CD4-positive, CD25-positive, alpha-beta regulatory T cell (primary cell): ENCODE results near the gene RAI14. TPM values are rescaled to one million over a fixed set of nuclear protein-coding genes. Genes with fewer than 3 reads are reported as not detected.

ENCODE experiments used
- ATAC-seq, 2 donors: fragments of 150-1000 bp; cut with Tn5 transposase; one replicate each; pipeline ENCODE4 v1.10.0; 2021; ENCODE audit warnings: low read depth in 2 of 2, moderate number of reproducible peaks in 2 of 2, moderate library complexity in 1 of 2
- DNase-seq, 3 donors: peaks; one replicate each; pipeline versions ENCODE4 v3.0.0 to v3.0.0-alpha.2; 2012 to 2022; ENCODE audit warnings: mixed read lengths in 1 of 3
- H3K27ac ChIP-seq: one replicate; pipeline ENCODE4 v1.7.0; 2013; ENCODE audit warnings: mild to moderate bottlenecking, low read length; ENCODE audit not compliant: insufficient read depth, poor library complexity, severe bottlenecking
- H3K27me3 ChIP-seq: one replicate; pipeline ENCODE4 v1.7.0; 2013; ENCODE audit warnings: low read length; ENCODE audit not compliant: control insufficient read depth, insufficient read depth
- H3K36me3 ChIP-seq: one replicate; pipeline ENCODE4 v1.7.0; 2013; ENCODE audit warnings: mild to moderate bottlenecking, low read length, moderate library complexity; ENCODE audit not compliant: control insufficient read depth, insufficient read depth
- H3K4me1 ChIP-seq: 2 replicates; pipeline ENCODE4 v1.7.0; 2013; ENCODE audit warnings: mild to moderate bottlenecking, low read length; ENCODE audit not compliant: insufficient read depth, control insufficient read depth, poor library complexity, severe bottlenecking
- H3K4me3 ChIP-seq: one replicate; pipeline ENCODE4 v1.7.0; 2013; ENCODE audit warnings: low read depth, mild to moderate bottlenecking, low read length, moderate library complexity
- H3K9me3 ChIP-seq, 2 experiments: 1 replicate in 1 of 2; 2 replicates in 1 of 2; pipeline ENCODE4 v1.7.0; 2013; ENCODE audit warnings: low read length in 2 of 2, mild to moderate bottlenecking in 1 of 2, moderate library complexity in 1 of 2; ENCODE audit not compliant: control insufficient read depth in 2 of 2
- H3K27ac Mint-ChIP-seq, 3 donors: one replicate each; pipeline ENCODE4 v1.8.0; 2020 to 2022; ENCODE audit warnings: mild to moderate bottlenecking in 3 of 3, mixed read lengths in 3 of 3, moderate library complexity in 2 of 3
- H3K27me3 Mint-ChIP-seq: one replicate; pipeline ENCODE4 v1.8.0; 2022; ENCODE audit warnings: mild to moderate bottlenecking, mixed read lengths
- H3K36me3 Mint-ChIP-seq: one replicate; pipeline ENCODE4 v1.8.0; 2020; ENCODE audit warnings: mixed read lengths
- H3K4me1 Mint-ChIP-seq, 4 donors: one replicate each; pipeline ENCODE4 v1.8.0; 2020 to 2022; ENCODE audit warnings: mixed read lengths in 4 of 4, mild to moderate bottlenecking in 1 of 4
- H3K4me3 Mint-ChIP-seq, 4 donors: one replicate each; pipeline ENCODE4 v1.8.0; 2020 to 2022; ENCODE audit warnings: mild to moderate bottlenecking in 4 of 4, mixed read lengths in 4 of 4, moderate library complexity in 3 of 4
- H3K9me3 Mint-ChIP-seq, 7 donors: one replicate each; pipeline ENCODE4 v1.8.0; 2020 to 2022; ENCODE audit warnings: mixed read lengths in 7 of 7, mild to moderate bottlenecking in 3 of 7, moderate library complexity in 2 of 7
- polyA plus RNA-seq, 4 donors: library from polyadenylated mRNA; unstranded; fragments of 300-500 nt; fragmentation: Illumina TruSeq; gene quantifications; one replicate each; pipeline ENCODE4 v1.2.3, GENCODE V29; 2021
- total RNA-seq: library from RNA; stranded (reverse); gene quantifications from one replicate; pipeline ENCODE4 v1.2.3, GENCODE V29; 2022

Gene RAI14
- total and polyA plus RNA-seq, 5 donors from 2014 or later: 0.12 TPM; not detected in 4

GRCh38 chr5:34690898-34691297 lies 34.8 kb downstream of the RAI14 start:
- Mint-ChIP-seq H3K27ac (no peak overlapping the region), H3K9me3 (peaks cover 0 to 2% (median 0%) of the 10 kb centered on the region in 7 donors), H3K4me1 (peaks cover 0 to 3% (median 0%) of the 10 kb centered on the region in 4 donors), H3K36me3 (no peaks in the 10 kb centered on the region), H3K4me3 (no peak overlapping the region), H3K27me3 (no peaks in the 10 kb centered on the region)
- no peak overlapping the region for H3K27ac ChIP-seq
- H3K9me3 ChIP-seq: no peaks in the 10 kb centered on the region
- DNase-seq (no peak), ATAC-seq (no peak)
- no peaks in the 10 kb centered on the region for H3K36me3 ChIP-seq
- H3K4me1 ChIP-seq: no peaks in the 10 kb centered on the region
- no peak overlapping the region for H3K4me3 ChIP-seq
- H3K27me3 ChIP-seq: no peaks in the 10 kb centered on the region

GRCh38 chr5:34691326-34691725 lies 35.2 kb downstream of the RAI14 start:
- no peak for DNase-seq
- no peaks in the 10 kb centered on the region for H3K27me3 Mint-ChIP-seq
- H3K27ac Mint-ChIP-seq: no peak overlapping the region
- ATAC-seq: no peak
- H3K27me3 ChIP-seq: no peaks in the 10 kb centered on the region
- no peaks in the 10 kb centered on the region for H3K4me1 ChIP-seq
- peaks cover 0 to 3% (median 0%) of the 10 kb centered on the region in 4 donors for H3K4me1 Mint-ChIP-seq
- no peaks in the 10 kb centered on the region for H3K36me3 ChIP-seq
- no peak overlapping the region for H3K4me3 ChIP-seq
- H3K4me3 Mint-ChIP-seq: no peak overlapping the region
- no peak overlapping the region for H3K27ac ChIP-seq
- H3K9me3 ChIP-seq: no peaks in the 10 kb centered on the region
- peaks cover 0 to 2% (median 0%) of the 10 kb centered on the region in 7 donors for H3K9me3 Mint-ChIP-seq
- no peaks in the 10 kb centered on the region for H3K36me3 Mint-ChIP-seq

- peaks cover 0 to 3% (median 0%) of the 10 kb centered on the region in 4 donors for H3K4me1 Mint-ChIP-seq
- H3K27ac Mint-ChIP-seq: no peak overlapping the region
- no peaks in the 10 kb centered on the region for H3K27me3 ChIP-seq
- no peak for DNase-seq
- ATAC-seq: no peak
- H3K9me3 Mint-ChIP-seq: peaks cover 0 to 2% (median 0%) of the 10 kb centered on the region in 7 donors
- H3K36me3 ChIP-seq: no peaks in the 10 kb centered on the region
- no peak overlapping the region for H3K4me3 ChIP-seq
- H3K27me3 Mint-ChIP-seq: no peaks in the 10 kb centered on the region
- no peak overlapping the region for H3K27ac ChIP-seq
- H3K9me3 ChIP-seq: no peaks in the 10 kb centered on the region
- H3K4me1 ChIP-seq: no peaks in the 10 kb centered on the region
- no peak overlapping the region for H3K4me3 Mint-ChIP-seq
- no peaks in the 10 kb centered on the region for H3K36me3 Mint-ChIP-seq
Observed at GRCh38 chr5:34692786-34693185, 36.7 kb downstream of the RAI14 start.

- ATAC-seq: no peak
- no peak overlapping the region for H3K27ac Mint-ChIP-seq
- H3K4me1 ChIP-seq: no peaks in the 10 kb centered on the region
- no peak for DNase-seq
- H3K4me3 ChIP-seq: no peak overlapping the region
- no peaks in the 10 kb centered on the region for H3K9me3 ChIP-seq
- no peaks in the 10 kb centered on the region for H3K36me3 Mint-ChIP-seq
- no peak overlapping the region for H3K27ac ChIP-seq
- H3K27me3 Mint-ChIP-seq: no peaks in the 10 kb centered on the region
- H3K4me3 Mint-ChIP-seq: no peak overlapping the region
- H3K4me1 Mint-ChIP-seq: peaks cover 0 to 3% (median 0%) of the 10 kb centered on the region in 4 donors
- H3K36me3 ChIP-seq: no peaks in the 10 kb centered on the region
- H3K9me3 Mint-ChIP-seq: peaks cover 0 to 3% (median 0%) of the 10 kb centered on the region in 7 donors
- no peaks in the 10 kb centered on the region for H3K27me3 ChIP-seq
Observed at GRCh38 chr5:34694012-34694411, 37.9 kb downstream of the RAI14 start.

GRCh38 chr5:34694685-34695084 lies 38.6 kb downstream of the RAI14 start:
- Histone ChIP-seq H3K4me3 (no peak overlapping the region), H3K27me3 (no peaks in the 10 kb centered on the region), H3K9me3 (no peaks in the 10 kb centered on the region), H3K4me1 (no peaks in the 10 kb centered on the region), H3K36me3 (no peaks in the 10 kb centered on the region), H3K27ac (no peak overlapping the region)
- Mint-ChIP-seq H3K27ac (no peak overlapping the region), H3K9me3 (peaks cover 0 to 3% (median 0%) of the 10 kb centered on the region in 7 donors), H3K27me3 (no peaks in the 10 kb centered on the region), H3K4me3 (no peak overlapping the region), H3K36me3 (no peaks in the 10 kb centered on the region), H3K4me1 (peaks cover 0 to 3% (median 0%) of the 10 kb centered on the region in 4 donors)
- DNase-seq (no peak), ATAC-seq (no peak)

GRCh38 chr5:34695275-34696027 lies 39.3 kb downstream of the RAI14 start:
- DNase-seq (peak in 1 of 3 donors; percentile 16), ATAC-seq (no peak)
- Histone ChIP-seq H3K36me3 (no peaks in the 10 kb centered on the region), H3K27me3 (no peaks in the 10 kb centered on the region), H3K9me3 (no peaks in the 10 kb centered on the region), H3K27ac (no peak overlapping the region), H3K4me1 (no peaks in the 10 kb centered on the region), H3K4me3 (no peak overlapping the region)
- Mint-ChIP-seq H3K4me3 (no peak overlapping the region), H3K27me3 (no peaks in the 10 kb centered on the region), H3K36me3 (no peaks in the 10 kb centered on the region), H3K9me3 (peaks cover 0 to 3% (median 0%) of the 10 kb centered on the region in 7 donors), H3K27ac (no peak overlapping the region), H3K4me1 (peaks cover 0 to 3% (median 0%) of the 10 kb centered on the region in 4 donors)

GRCh38 chr5:34697308-34698108 lies 41.4 kb downstream of the RAI14 start:
- H3K27me3 Mint-ChIP-seq: no peaks in the 10 kb centered on the region
- H3K4me3 ChIP-seq: no peak overlapping the region
- peaks cover 0 to 2% (median 0%) of the 10 kb centered on the region in 7 donors for H3K9me3 Mint-ChIP-seq
- no peaks in the 10 kb centered on the region for H3K36me3 ChIP-seq
- no peak for ATAC-seq
- H3K4me1 Mint-ChIP-seq: peaks cover 0 to 3% (median 0%) of the 10 kb centered on the region in 4 donors
- H3K9me3 ChIP-seq: no peaks in the 10 kb centered on the region
- H3K27ac Mint-ChIP-seq: peak overlapping the region in 1 of 3 donors; percentile 76
- no peaks in the 10 kb centered on the region for H3K36me3 Mint-ChIP-seq
- no peak overlapping the region for H3K4me3 Mint-ChIP-seq
- H3K4me1 ChIP-seq: no peaks in the 10 kb centered on the region
- no peaks in the 10 kb centered on the region for H3K27me3 ChIP-seq
- no peak for DNase-seq
- no peak overlapping the region for H3K27ac ChIP-seq
